Measurements from ENCODE around the gene AKAP12. TPM values are rescaled to one million over a fixed set of nuclear protein-coding genes. Genes with fewer than 3 reads are reported as not detected.
A peak's percentile ranks its signal among the peaks of the same experiment; 100 is the strongest.

Gene AKAP12
- total and polyA plus RNA-seq, 2 experiments from 2014 or later, result 90.1 to 137 TPM

- peaks cover 10% of the 10 kb centered on the region for H3K27me3 Mint-ChIP-seq (ENCODE audit: insufficient read depth, low read depth, poor library complexity)
- H3K79me2 ChIP-seq (replicated peaks; ENCODE audit: insufficient read depth), result peaks cover 80% of the 10 kb centered on the region
- ATAC-seq, result peak; percentile 70
These were observed 51.3 kb downstream of the AKAP12 start for GRCh38 chr6:151290877-151291721.

More at GRCh38 chr6:151290877-151291721, 51.3 kb downstream of the AKAP12 start:
- H4K20me1 ChIP-seq (replicated peaks; ENCODE audit: insufficient read depth), result 0 out of 2 replicates have a peak, but pooled peaks cover 19% of the 10 kb centered on the region
- no peak overlapping the region for H2AFZ ChIP-seq
- Mint-ChIP-seq H3K4me3 (no peak overlapping the region), H3K27ac (peak overlapping the region; percentile 49; the same call in 1 of the 2 replicates), H3K4me1 (peaks cover 52% of the 10 kb centered on the region), H3K36me3 (ENCODE audit: low read depth) (peaks cover 3% of the 10 kb centered on the region; the same call in 1 of the 3 replicates), H3K9me3 (no peaks in the 10 kb centered on the region)
- H3K4me3 ChIP-seq, result no peak overlapping the region
- H3K9me2 ChIP-seq (ENCODE audit: insufficient read depth), result no peaks in the 10 kb centered on the region
- H3K27me3 ChIP-seq (ENCODE audit: insufficient read depth), result no peaks in the 10 kb centered on the region
- TF ChIP-seq, protein P1, sequence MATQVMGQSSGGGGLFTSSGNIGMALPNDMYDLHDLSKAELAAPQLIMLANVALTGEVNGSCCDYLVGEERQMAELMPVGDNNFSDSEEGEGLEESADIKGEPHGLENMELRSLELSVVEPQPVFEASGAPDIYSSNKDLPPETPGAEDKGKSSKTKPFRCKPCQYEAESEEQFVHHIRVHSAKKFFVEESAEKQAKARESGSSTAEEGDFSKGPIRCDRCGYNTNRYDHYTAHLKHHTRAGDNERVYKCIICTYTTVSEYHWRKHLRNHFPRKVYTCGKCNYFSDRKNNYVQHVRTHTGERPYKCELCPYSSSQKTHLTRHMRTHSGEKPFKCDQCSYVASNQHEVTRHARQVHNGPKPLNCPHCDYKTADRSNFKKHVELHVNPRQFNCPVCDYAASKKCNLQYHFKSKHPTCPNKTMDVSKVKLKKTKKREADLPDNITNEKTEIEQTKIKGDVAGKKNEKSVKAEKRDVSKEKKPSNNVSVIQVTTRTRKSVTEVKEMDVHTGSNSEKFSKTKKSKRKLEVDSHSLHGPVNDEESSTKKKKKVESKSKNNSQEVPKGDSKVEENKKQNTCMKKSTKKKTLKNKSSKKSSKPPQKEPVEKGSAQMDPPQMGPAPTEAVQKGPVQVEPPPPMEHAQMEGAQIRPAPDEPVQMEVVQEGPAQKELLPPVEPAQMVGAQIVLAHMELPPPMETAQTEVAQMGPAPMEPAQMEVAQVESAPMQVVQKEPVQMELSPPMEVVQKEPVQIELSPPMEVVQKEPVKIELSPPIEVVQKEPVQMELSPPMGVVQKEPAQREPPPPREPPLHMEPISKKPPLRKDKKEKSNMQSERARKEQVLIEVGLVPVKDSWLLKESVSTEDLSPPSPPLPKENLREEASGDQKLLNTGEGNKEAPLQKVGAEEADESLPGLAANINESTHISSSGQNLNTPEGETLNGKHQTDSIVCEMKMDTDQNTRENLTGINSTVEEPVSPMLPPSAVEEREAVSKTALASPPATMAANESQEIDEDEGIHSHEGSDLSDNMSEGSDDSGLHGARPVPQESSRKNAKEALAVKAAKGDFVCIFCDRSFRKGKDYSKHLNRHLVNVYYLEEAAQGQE (IDR thresholded peaks at IDR 0.05; ENCODE audit: unreplicated experiment), result no peak
- TF ChIP-seq EZH2 (IDR thresholded peaks at IDR 0.05; ENCODE audit: low read depth, unreplicated experiment), result no peak
- TF ChIP-seq, protein P2, sequence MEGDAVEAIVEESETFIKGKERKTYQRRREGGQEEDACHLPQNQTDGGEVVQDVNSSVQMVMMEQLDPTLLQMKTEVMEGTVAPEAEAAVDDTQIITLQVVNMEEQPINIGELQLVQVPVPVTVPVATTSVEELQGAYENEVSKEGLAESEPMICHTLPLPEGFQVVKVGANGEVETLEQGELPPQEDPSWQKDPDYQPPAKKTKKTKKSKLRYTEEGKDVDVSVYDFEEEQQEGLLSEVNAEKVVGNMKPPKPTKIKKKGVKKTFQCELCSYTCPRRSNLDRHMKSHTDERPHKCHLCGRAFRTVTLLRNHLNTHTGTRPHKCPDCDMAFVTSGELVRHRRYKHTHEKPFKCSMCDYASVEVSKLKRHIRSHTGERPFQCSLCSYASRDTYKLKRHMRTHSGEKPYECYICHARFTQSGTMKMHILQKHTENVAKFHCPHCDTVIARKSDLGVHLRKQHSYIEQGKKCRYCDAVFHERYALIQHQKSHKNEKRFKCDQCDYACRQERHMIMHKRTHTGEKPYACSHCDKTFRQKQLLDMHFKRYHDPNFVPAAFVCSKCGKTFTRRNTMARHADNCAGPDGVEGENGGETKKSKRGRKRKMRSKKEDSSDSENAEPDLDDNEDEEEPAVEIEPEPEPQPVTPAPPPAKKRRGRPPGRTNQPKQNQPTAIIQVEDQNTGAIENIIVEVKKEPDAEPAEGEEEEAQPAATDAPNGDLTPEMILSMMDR (conservative IDR thresholded peaks at IDR 0.05; ENCODE audit: low read depth in 2 of 2), result no peak
- TF ChIP-seq ETS1 (IDR thresholded peaks at IDR 0.05), result no peak
- no peak for TF ChIP-seq POLR2AphosphoS5 (IDR thresholded peaks at IDR 0.05; ENCODE audit: low read depth)
- TF ChIP-seq JUNB (IDR thresholded peaks at IDR 0.05; ENCODE audit: unreplicated experiment), result no peak
- TF ChIP-seq EZH2phosphoT487 (IDR thresholded peaks at IDR 0.05; ENCODE audit: unreplicated experiment), result no peak
- TF ChIP-seq, protein P3, sequence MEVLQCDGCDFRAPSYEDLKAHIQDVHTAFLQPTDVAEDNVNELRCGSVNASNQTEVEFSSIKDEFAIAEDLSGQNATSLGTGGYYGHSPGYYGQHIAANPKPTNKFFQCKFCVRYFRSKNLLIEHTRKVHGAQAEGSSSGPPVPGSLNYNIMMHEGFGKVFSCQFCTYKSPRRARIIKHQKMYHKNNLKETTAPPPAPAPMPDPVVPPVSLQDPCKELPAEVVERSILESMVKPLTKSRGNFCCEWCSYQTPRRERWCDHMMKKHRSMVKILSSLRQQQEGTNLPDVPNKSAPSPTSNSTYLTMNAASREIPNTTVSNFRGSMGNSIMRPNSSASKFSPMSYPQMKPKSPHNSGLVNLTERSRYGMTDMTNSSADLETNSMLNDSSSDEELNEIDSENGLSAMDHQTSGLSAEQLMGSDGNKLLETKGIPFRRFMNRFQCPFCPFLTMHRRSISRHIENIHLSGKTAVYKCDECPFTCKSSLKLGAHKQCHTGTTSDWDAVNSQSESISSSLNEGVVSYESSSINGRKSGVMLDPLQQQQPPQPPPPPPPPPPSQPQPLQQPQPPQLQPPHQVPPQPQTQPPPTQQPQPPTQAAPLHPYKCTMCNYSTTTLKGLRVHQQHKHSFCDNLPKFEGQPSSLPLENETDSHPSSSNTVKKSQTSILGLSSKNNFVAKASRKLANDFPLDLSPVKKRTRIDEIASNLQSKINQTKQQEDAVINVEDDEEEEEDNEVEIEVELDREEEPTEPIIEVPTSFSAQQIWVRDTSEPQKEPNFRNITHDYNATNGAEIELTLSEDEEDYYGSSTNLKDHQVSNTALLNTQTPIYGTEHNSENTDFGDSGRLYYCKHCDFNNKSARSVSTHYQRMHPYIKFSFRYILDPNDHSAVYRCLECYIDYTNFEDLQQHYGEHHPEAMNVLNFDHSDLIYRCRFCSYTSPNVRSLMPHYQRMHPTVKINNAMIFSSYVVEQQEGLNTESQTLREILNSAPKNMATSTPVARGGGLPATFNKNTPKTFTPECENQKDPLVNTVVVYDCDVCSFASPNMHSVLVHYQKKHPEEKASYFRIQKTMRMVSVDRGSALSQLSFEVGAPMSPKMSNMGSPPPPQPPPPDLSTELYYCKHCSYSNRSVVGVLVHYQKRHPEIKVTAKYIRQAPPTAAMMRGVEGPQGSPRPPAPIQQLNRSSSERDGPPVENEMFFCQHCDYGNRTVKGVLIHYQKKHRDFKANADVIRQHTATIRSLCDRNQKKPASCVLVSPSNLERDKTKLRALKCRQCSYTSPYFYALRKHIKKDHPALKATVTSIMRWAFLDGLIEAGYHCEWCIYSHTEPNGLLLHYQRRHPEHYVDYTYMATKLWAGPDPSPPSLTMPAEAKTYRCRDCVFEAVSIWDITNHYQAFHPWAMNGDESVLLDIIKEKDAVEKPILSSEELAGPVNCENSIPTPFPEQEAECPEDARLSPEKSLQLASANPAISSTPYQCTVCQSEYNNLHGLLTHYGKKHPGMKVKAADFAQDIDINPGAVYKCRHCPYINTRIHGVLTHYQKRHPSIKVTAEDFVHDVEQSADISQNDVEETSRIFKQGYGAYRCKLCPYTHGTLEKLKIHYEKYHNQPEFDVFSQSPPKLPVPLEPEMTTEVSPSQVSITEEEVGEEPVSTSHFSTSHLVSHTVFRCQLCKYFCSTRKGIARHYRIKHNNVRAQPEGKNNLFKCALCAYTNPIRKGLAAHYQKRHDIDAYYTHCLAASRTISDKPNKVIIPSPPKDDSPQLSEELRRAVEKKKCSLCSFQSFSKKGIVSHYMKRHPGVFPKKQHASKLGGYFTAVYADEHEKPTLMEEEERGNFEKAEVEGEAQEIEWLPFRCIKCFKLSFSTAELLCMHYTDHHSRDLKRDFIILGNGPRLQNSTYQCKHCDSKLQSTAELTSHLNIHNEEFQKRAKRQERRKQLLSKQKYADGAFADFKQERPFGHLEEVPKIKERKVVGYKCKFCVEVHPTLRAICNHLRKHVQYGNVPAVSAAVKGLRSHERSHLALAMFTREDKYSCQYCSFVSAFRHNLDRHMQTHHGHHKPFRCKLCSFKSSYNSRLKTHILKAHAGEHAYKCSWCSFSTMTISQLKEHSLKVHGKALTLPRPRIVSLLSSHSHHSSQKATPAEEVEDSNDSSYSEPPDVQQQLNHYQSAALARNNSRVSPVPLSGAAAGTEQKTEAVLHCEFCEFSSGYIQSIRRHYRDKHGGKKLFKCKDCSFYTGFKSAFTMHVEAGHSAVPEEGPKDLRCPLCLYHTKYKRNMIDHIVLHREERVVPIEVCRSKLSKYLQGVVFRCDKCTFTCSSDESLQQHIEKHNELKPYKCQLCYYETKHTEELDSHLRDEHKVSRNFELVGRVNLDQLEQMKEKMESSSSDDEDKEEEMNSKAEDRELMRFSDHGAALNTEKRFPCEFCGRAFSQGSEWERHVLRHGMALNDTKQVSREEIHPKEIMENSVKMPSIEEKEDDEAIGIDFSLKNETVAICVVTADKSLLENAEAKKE (CRISPR knock-in tag; IDR thresholded peaks at IDR 0.05), result no peak
- H3F3A ChIP-seq (replicated peaks; ENCODE audit: low read depth), result no peaks in the 10 kb centered on the region
- H3K4me2 ChIP-seq, result no peak overlapping the region
- peaks cover 13% of the 10 kb centered on the region; the same call in 1 of the 2 replicates for H3K4me1 ChIP-seq (ENCODE audit: insufficient read depth)
- H3K27ac ChIP-seq (ENCODE audit: low read depth), result 0 out of 2 replicates have a peak overlapping the region, but pooled peaks have one; percentile 15
- H3K36me3 ChIP-seq (ENCODE audit: insufficient read depth), result no peaks in the 10 kb centered on the region
- no peak for DNase-seq (ENCODE audit: low spot score)

Data from GM23338 (cell line).